ENCODE results near the gene LRRC46.
A peak's percentile ranks its signal among the peaks of the same experiment; 100 is the strongest.

Gene LRRC46

GRCh38 chr17:47808036-47808829 is 23.2 kb upstream of the LRRC46 start:
- Mint-ChIP-seq H3K4me1 (peaks cover 6% of the 10 kb centered on the region), H3K27ac (no peak overlapping the region), H3K9me3 (no peaks in the 10 kb centered on the region), H3K27me3 (ENCODE audit: low read depth, poor library complexity) (peaks cover 14% of the 10 kb centered on the region), H3K4me3 (no peak overlapping the region), H3K36me3 (ENCODE audit: low read depth) (no peaks in the 10 kb centered on the region)
- DNase-seq = no peak
- TF ChIP-seq CTCF (IDR thresholded peaks at IDR 0.05) = no peak

- peaks cover 6% of the 10 kb centered on the region for H3K4me1 Mint-ChIP-seq
- DNase-seq = no peak
- H3K36me3 Mint-ChIP-seq (ENCODE audit: low read depth) = no peaks in the 10 kb centered on the region
- no peak overlapping the region for H3K4me3 Mint-ChIP-seq
- no peaks in the 10 kb centered on the region for H3K9me3 Mint-ChIP-seq
- H3K27me3 Mint-ChIP-seq (ENCODE audit: low read depth, poor library complexity) = peaks cover 6% of the 10 kb centered on the region
- no peak overlapping the region for H3K27ac Mint-ChIP-seq
- no peak for TF ChIP-seq CTCF (IDR thresholded peaks at IDR 0.05)
Observed at GRCh38 chr17:47808830-47809480, 22.5 kb upstream of the LRRC46 start.

- Mint-ChIP-seq H3K4me3 (no peak overlapping the region), H3K27me3 (ENCODE audit: low read depth, poor library complexity) (peaks cover 2% of the 10 kb centered on the region), H3K9me3 (no peaks in the 10 kb centered on the region), H3K27ac (no peak overlapping the region), H3K4me1 (peaks cover 6% of the 10 kb centered on the region), H3K36me3 (ENCODE audit: low read depth) (no peaks in the 10 kb centered on the region)
- peak; percentile 41 for DNase-seq
- TF ChIP-seq CTCF (IDR thresholded peaks at IDR 0.05) = no peak
Observed at GRCh38 chr17:47810200-47810821, 21.2 kb upstream of the LRRC46 start.

- H3K4me3 Mint-ChIP-seq = no peak overlapping the region
Observed at GRCh38 chr17:47810901-47811635, 20.4 kb upstream of the LRRC46 start.

GRCh38 chr17:47811709-47812108 is 19.8 kb upstream of the LRRC46 start:
- H3K27me3 Mint-ChIP-seq (ENCODE audit: low read depth, poor library complexity) = peaks cover 5% of the 10 kb centered on the region
- H3K27ac Mint-ChIP-seq = no peak overlapping the region
- peaks cover 6% of the 10 kb centered on the region for H3K4me1 Mint-ChIP-seq
- no peaks in the 10 kb centered on the region for H3K36me3 Mint-ChIP-seq (ENCODE audit: low read depth)
- no peak for TF ChIP-seq CTCF (IDR thresholded peaks at IDR 0.05)
- H3K4me3 Mint-ChIP-seq = no peak overlapping the region
- no peak for DNase-seq
- no peaks in the 10 kb centered on the region for H3K9me3 Mint-ChIP-seq

More at GRCh38 chr17:47810901-47811635, 20.4 kb upstream of the LRRC46 start:
- peaks cover 6% of the 10 kb centered on the region for H3K4me1 Mint-ChIP-seq
- no peak for TF ChIP-seq CTCF (IDR thresholded peaks at IDR 0.05)
- no peaks in the 10 kb centered on the region for H3K36me3 Mint-ChIP-seq (ENCODE audit: low read depth)
- no peaks in the 10 kb centered on the region for H3K9me3 Mint-ChIP-seq
- DNase-seq = no peak
- no peak overlapping the region for H3K27ac Mint-ChIP-seq
- H3K27me3 Mint-ChIP-seq (ENCODE audit: low read depth, poor library complexity) = peaks cover 5% of the 10 kb centered on the region
